Measurements from ENCODE around the gene RFESD.

RFESD gene

GRCh38 chr5:95619514-95620029 lies 27.0 kb upstream of the RFESD start:
- TF ChIP-seq CTCF (IDR thresholded peaks at IDR 0.05; ENCODE audit: low read depth, low read length) = no peak
- no peak for TF ChIP-seq MYC (IDR thresholded peaks at IDR 0.05; ENCODE audit: low read depth, low read length)
- TF ChIP-seq POLR2A (IDR thresholded peaks at IDR 0.05; ENCODE audit: extremely low read depth, insufficient read length) = no peak
- no peak for TF ChIP-seq MAX (IDR thresholded peaks at IDR 0.05; ENCODE audit: low read depth, low read length)
- peak; percentile 31 for DNase-seq (ENCODE audit: low read depth)
- peak overlapping the region; percentile 64 for H3K4me3 ChIP-seq (ENCODE audit: low read depth, low read length)

- DNase-seq (ENCODE audit: low read depth) = peak; percentile 84
- TF ChIP-seq CTCF (IDR thresholded peaks at IDR 0.05; ENCODE audit: low read depth, low read length) (no peak), MAX (IDR thresholded peaks at IDR 0.05; ENCODE audit: low read depth, low read length) (no peak), MYC (IDR thresholded peaks at IDR 0.05; ENCODE audit: low read depth, low read length) (no peak), POLR2A (IDR thresholded peaks at IDR 0.05; ENCODE audit: extremely low read depth, insufficient read length) (no peak)
Observed at GRCh38 chr5:95620030-95620869, 26.3 kb upstream of the RFESD start, which contains the start of gene GPR150. Gene GPR150 (plus strand): TSS chr5:95620087. CDS start chr5:95620276, 189 bp downstream.

GRCh38 chr5:95620870-95621838 lies 25.4 kb upstream of the RFESD start:
- DNase-seq (ENCODE audit: low read depth) = peak; percentile 73
- TF ChIP-seq MAX (IDR thresholded peaks at IDR 0.05; ENCODE audit: low read depth, low read length) (no peak), CTCF (IDR thresholded peaks at IDR 0.05; ENCODE audit: low read depth, low read length) (no peak), POLR2A (IDR thresholded peaks at IDR 0.05; ENCODE audit: extremely low read depth, insufficient read length) (no peak), MYC (IDR thresholded peaks at IDR 0.05; ENCODE audit: low read depth, low read length) (no peak)
- peak overlapping the region; percentile 33 for H3K4me3 ChIP-seq (ENCODE audit: low read depth, low read length)

More at GRCh38 chr5:95620030-95620869, 26.3 kb upstream of the RFESD start, which contains the start of gene GPR150:
- H3K4me3 ChIP-seq (ENCODE audit: low read depth, low read length) = peak within 1 kb of the TSS; percentile 64

- DNase-seq (ENCODE audit: low read depth) = peak; percentile 59
- TF ChIP-seq MAX (IDR thresholded peaks at IDR 0.05; ENCODE audit: low read depth, low read length) (no peak), CTCF (IDR thresholded peaks at IDR 0.05; ENCODE audit: low read depth, low read length) (no peak), MYC (IDR thresholded peaks at IDR 0.05; ENCODE audit: low read depth, low read length) (no peak), POLR2A (IDR thresholded peaks at IDR 0.05; ENCODE audit: extremely low read depth, insufficient read length) (no peak)
- no peak overlapping the region for H3K4me3 ChIP-seq (ENCODE audit: low read depth, low read length)
Observed at GRCh38 chr5:95621839-95622629, 24.5 kb upstream of the RFESD start.

- DNase-seq (ENCODE audit: low read depth) = no peak
- H3K4me3 ChIP-seq (ENCODE audit: low read depth, low read length) = no peak overlapping the region
- TF ChIP-seq MAX (IDR thresholded peaks at IDR 0.05; ENCODE audit: low read depth, low read length) (no peak), POLR2A (IDR thresholded peaks at IDR 0.05; ENCODE audit: extremely low read depth, insufficient read length) (no peak), CTCF (IDR thresholded peaks at IDR 0.05; ENCODE audit: low read depth, low read length) (no peak)
Observed at GRCh38 chr5:95623706-95624105, 22.9 kb upstream of the RFESD start.
